H1 (cell line): ENCODE results near the gene C15orf61. TPM values are rescaled to one million over a fixed set of nuclear protein-coding genes. Genes with fewer than 3 reads are reported as not detected.

Experiments used
- CTCF ChIA-PET: fragments of 300-600 bp; sonication (Branson Sonifier 250); formaldehyde crosslinking; loops from one replicate; lab custom pipeline; 2021; ENCODE audit not compliant: partially characterized antibody; lab: Charles Lee
- POLR2A ChIA-PET: fragments of 300-600 bp; sonication (Branson Sonifier 250); formaldehyde crosslinking; loops from one replicate; lab custom pipeline; 2021; ENCODE audit warnings: inconsistent platforms; ENCODE audit not compliant: partially characterized antibody; lab: Charles Lee
- DNase-seq, 2 experiments: peaks; one replicate each; pipeline versions ENCODE4 v3.0.0 to v3.0.0-alpha.2; 2010 to 2022; ENCODE audit warnings: low spot score in 2 of 2, low read depth in 1 of 2, mixed read lengths in 1 of 2
- FAIRE-seq: peaks from 2 replicates; lab custom pipeline; 2011; peaks lifted over from hg19 to GRCh38; lab: Jason Lieb, UNC
- H2AFZ ChIP-seq: 2 replicates; pipeline ENCODE4 v1.8.1; 2012; ENCODE audit warnings: low read length, inconsistent platforms
- H2AK5ac ChIP-seq: 2 replicates; pipeline ENCODE4 v1.6.1; 2013; ENCODE audit warnings: low read depth, low read length
- H2BK120ac ChIP-seq: replicated peaks from 2 replicates; pipeline ENCODE3; 2013; ENCODE audit warnings: low read depth, low read length, inconsistent platforms
- H2BK12ac ChIP-seq: 2 replicates; pipeline ENCODE4 v1.6.1; 2013; ENCODE audit warnings: low read depth, low read length
- H2BK15ac ChIP-seq: 2 replicates; pipeline ENCODE4 v1.6.1; 2013; ENCODE audit warnings: low read length
- H2BK20ac ChIP-seq: 2 replicates; pipeline ENCODE4 v1.6.1; 2013; ENCODE audit warnings: low read length
- H2BK5ac ChIP-seq: 2 replicates; pipeline ENCODE4 v1.6.1; 2013; ENCODE audit warnings: low read depth, low read length
- H3K14ac ChIP-seq: 2 replicates; pipeline ENCODE4 v1.6.1; 2013; ENCODE audit warnings: inconsistent platforms; ENCODE audit not compliant: insufficient read length
- H3K18ac ChIP-seq: 2 replicates; pipeline ENCODE4 v1.6.1; 2013; ENCODE audit warnings: low read length; ENCODE audit errors: extremely low read depth
- H3K23ac ChIP-seq: 2 replicates; pipeline ENCODE4 v1.6.1; 2013; ENCODE audit warnings: inconsistent platforms; ENCODE audit not compliant: insufficient read length
- H3K23me2 ChIP-seq: 2 replicates; pipeline ENCODE4 v1.6.1; 2013; ENCODE audit warnings: low read depth, low read length
- H3K27ac ChIP-seq: 2 replicates; pipeline ENCODE4 v1.6.1; 2011; ENCODE audit warnings: low read depth, low read length, inconsistent platforms
- H3K27me3 ChIP-seq, 4 experiments: replicated peaks in 1 of 4; 1 replicate in 1 of 4; 2 replicates in 3 of 4; pipeline versions ENCODE4 v1.6.1 to v1.8.1; 2011 to 2013; ENCODE audit warnings: low read length in 3 of 4, mild to moderate bottlenecking in 3 of 4, inconsistent platforms in 2 of 4, mixed read lengths in 2 of 4, moderate library complexity in 1 of 4; ENCODE audit not compliant: control insufficient read depth in 3 of 4, insufficient read depth in 3 of 4; ENCODE audit errors: extremely low read depth in 1 of 4
- H3K36me3 ChIP-seq, 4 experiments: 2 replicates each; pipeline versions ENCODE4 v1.6.1 to v1.8.1; 2011 to 2013; ENCODE audit warnings: mild to moderate bottlenecking in 4 of 4, low read length in 3 of 4, moderate library complexity in 2 of 4, control low read depth in 1 of 4, inconsistent platforms in 1 of 4; ENCODE audit not compliant: insufficient read depth in 4 of 4, control insufficient read depth in 2 of 4
- H3K4ac ChIP-seq: replicated peaks from 2 replicates; pipeline ENCODE3; 2013; ENCODE audit warnings: low read length, low read depth, mixed read lengths, inconsistent platforms; ENCODE audit not compliant: insufficient read length
- H3K4me1 ChIP-seq, 4 experiments: replicated peaks in 1 of 4; 1 replicate in 1 of 4; 2 replicates in 3 of 4; pipeline versions ENCODE4 v1.6.1 to v1.8.1; 2011 to 2013; ENCODE audit warnings: low read length in 3 of 4, inconsistent platforms in 2 of 4, mixed read lengths in 1 of 4; ENCODE audit not compliant: insufficient read depth in 4 of 4, control insufficient read depth in 3 of 4
- H3K4me2 ChIP-seq, 2 experiments: 2 replicates each; pipeline versions ENCODE4 v1.6.1 to v1.8.1; 2011 to 2013; ENCODE audit warnings: low read depth in 2 of 2, low read length in 2 of 2, control low read depth in 1 of 2, inconsistent platforms in 1 of 2, mild to moderate bottlenecking in 1 of 2; ENCODE audit not compliant: insufficient read depth in 1 of 2
- H3K4me3 ChIP-seq, 4 experiments: fragments of 200-600, 300-600 bp in 1 of 4; sonication (generic), shearing (Covaris generic), sonication (Bioruptor Twin) in 1 of 4; 2 replicates each; pipeline versions ENCODE4 v1.5.1 to v1.8.1; 2011 to 2016; ENCODE audit warnings: low read length in 4 of 4, low read depth in 3 of 4, control low read depth in 2 of 4, inconsistent platforms in 2 of 4, mild to moderate bottlenecking in 2 of 4, mixed read lengths in 1 of 4, moderate library complexity in 1 of 4; ENCODE audit not compliant: insufficient read depth in 2 of 4; ENCODE audit errors: extremely low read depth in 1 of 4
- H3K56ac ChIP-seq: replicated peaks from 2 replicates; pipeline ENCODE3; 2013; ENCODE audit warnings: low read depth, mild to moderate bottlenecking, mixed read lengths, low read length, inconsistent platforms; ENCODE audit not compliant: insufficient read length
- H3K79me1 ChIP-seq: 2 replicates; pipeline ENCODE4 v1.6.1; 2013; ENCODE audit warnings: low read depth, low read length, control low read depth
- H3K79me2 ChIP-seq, 2 experiments: 2 replicates each; pipeline versions ENCODE4 v1.6.1 to v1.8.1; 2012 to 2013; ENCODE audit warnings: low read length in 2 of 2, mild to moderate bottlenecking in 2 of 2, inconsistent platforms in 1 of 2; ENCODE audit not compliant: insufficient read depth in 2 of 2, control insufficient read depth in 1 of 2
- H3K9ac ChIP-seq, 4 experiments: replicated peaks in 1 of 4; 1 replicate in 1 of 4; 2 replicates in 3 of 4; pipeline versions ENCODE4 v1.6.1 to v1.8.1; 2011 to 2013; ENCODE audit warnings: low read depth in 3 of 4, low read length in 3 of 4, control low read depth in 2 of 4, mild to moderate bottlenecking in 2 of 4, moderate library complexity in 2 of 4, inconsistent platforms in 1 of 4; ENCODE audit errors: extremely low read depth in 1 of 4
- H3K9me3 ChIP-seq, 2 experiments: 2 replicates each; pipeline versions ENCODE4 v1.6.1 to v1.8.1; 2012 to 2013; ENCODE audit warnings: mild to moderate bottlenecking in 2 of 2, moderate library complexity in 2 of 2, control low read depth in 1 of 2, inconsistent platforms in 1 of 2, low read depth in 1 of 2, low read length in 1 of 2, mixed read lengths in 1 of 2; ENCODE audit not compliant: insufficient read depth in 2 of 2
- H4K20me1 ChIP-seq, 2 experiments: replicated peaks in 1 of 2; 2 replicates each; pipeline versions ENCODE3 to v1.8.1; 2011 to 2013; ENCODE audit warnings: inconsistent platforms in 2 of 2, low read length in 2 of 2, mild to moderate bottlenecking in 1 of 2; ENCODE audit not compliant: insufficient read depth in 2 of 2, control insufficient read depth in 1 of 2
- H4K5ac ChIP-seq: 2 replicates; pipeline ENCODE4 v1.6.1; 2013; ENCODE audit warnings: low read length, low read depth, mixed read lengths, inconsistent platforms; ENCODE audit not compliant: insufficient read length
- H4K8ac ChIP-seq: 2 replicates; pipeline ENCODE4 v1.8.0; 2013; ENCODE audit warnings: mild to moderate bottlenecking, moderate library complexity, low read length, inconsistent platforms; ENCODE audit not compliant: insufficient read depth; ENCODE audit errors: extremely low read depth
- H4K91ac ChIP-seq: replicated peaks from 2 replicates; pipeline ENCODE3; 2013; ENCODE audit warnings: low read length, mixed read lengths, inconsistent platforms; ENCODE audit not compliant: insufficient read length
- CBX8 ChIP-seq: fragments of 300-800, 300-1000 bp; sonication (generic); IDR thresholded peaks from 2 replicates; pipeline ENCODE4 v1.7.1; 2016; ENCODE audit warnings: low read depth, low read length, borderline replicate concordance
- CHD2 ChIP-seq: IDR thresholded peaks from 2 replicates; pipeline ENCODE4 v1.6.1; 2012; ENCODE audit warnings: low read length, improper control_type of control experiment
- WGBS, 2 experiments: shearing (Covaris generic) in 1 of 2; methylation state at CpG; one replicate each; pipeline versions ENCODE4 v1.1.6 to v1.1.7; 2013 to 2015; ENCODE audit warnings: low lambda C conversion rate in 2 of 2, mixed read lengths in 2 of 2, inconsistent platforms in 1 of 2, low coverage in 1 of 2, missing lambda C conversion rate in 1 of 2; ENCODE audit not compliant: insufficient replicate concordance in 2 of 2, insufficient coverage in 1 of 2, insufficient read length in 1 of 2; ENCODE audit errors: extremely low coverage in 1 of 2, missing lambda C conversion rate in 1 of 2; 5-methylcytosine and 5-hydroxymethylcytosine counted together
- polyA plus RNA-seq, 7 experiments: library from polyadenylated mRNA; depleted of rRNA in 3 of 7; stranded (reverse) in 5 of 7; unstranded in 2 of 7; fragments of >200 nt in 5 of 7; fragments of 200-250 nt in 2 of 7; gene quantifications; 1 replicate in 5 of 7; 2 replicates in 1 of 7; 4 replicates in 1 of 7; pipeline versions ENCODE4 v1.2.1 to v1.2.3, GENCODE V29; 2011 to 2013; ENCODE audit warnings: missing spikeins in 2 of 7, mixed read lengths in 2 of 7
- total RNA-seq: library from RNA; stranded (reverse); fragmentation: NEBNext Ultra II Directional; extraction: Animal tissue kit (Norgen Biotek cat#: 25700); gene quantifications from 2 replicates; pipeline ENCODE4 v1.2.1, GENCODE V29; 2021

The C15orf61 gene
- total and polyA plus RNA-seq, 2 of the 8 experiments (the other 6 are each of a cell fraction or from before 2014, with no cell fraction given), result 1.7 to 2.0 TPM

- Histone ChIP-seq H3K27ac (no peak overlapping the region), H3K4me1 (peaks cover 0 to 6% (median 0%) of the 10 kb centered on the region in 4 experiments; a peak in 1 of 7 replicates), H3K4me3 (no peak overlapping the region), H3K9ac (no peak overlapping the region), H2BK20ac (no peak overlapping the region), H3K18ac (no peak overlapping the region), H2BK5ac (no peak overlapping the region), H2BK120ac (no peak overlapping the region), H3K14ac (no peak overlapping the region), H2BK12ac (no peak overlapping the region), H3K23me2 (no peaks in the 10 kb centered on the region), H4K91ac (no peak overlapping the region), H3K56ac (no peak overlapping the region), H3K4me2 (no peak overlapping the region), H3K9me3 (no peaks in the 10 kb centered on the region), H4K20me1 (no peaks in the 10 kb centered on the region), H3K27me3 (no peaks in the 10 kb centered on the region), H3K79me1 (no peaks in the 10 kb centered on the region), H4K8ac (no peak overlapping the region), H2BK15ac (no peak overlapping the region), H4K5ac (no peak overlapping the region), H3K79me2 (no peaks in the 10 kb centered on the region), H3K36me3 (no peaks in the 10 kb centered on the region), H2AFZ (no peak overlapping the region), H3K4ac (no peak overlapping the region), H2AK5ac (no peak overlapping the region), H3K23ac (no peak overlapping the region)
- CTCF ChIA-PET, result interaction anchor here (0.6 to 1.3 kb wide), 3 partner anchors 39 to 337 kb away, joined by 3 to 4 read pairs (median 3); no protein-coding TSS in a partner anchor
- DNase-seq, result no peak
- FAIRE-seq, result no peak
- TF ChIP-seq CHD2, result no peak
- no peak for TF ChIP-seq CBX8
- POLR2A ChIA-PET, result no interaction called here
- WGBS, 2 experiments, result 86% methylated on average over 1 of the region's 1 CpG; no CpG with 5 or more reads in 1 of the 2 experiments
Observed at GRCh38 chr15:67495585-67495984, 25.3 kb upstream of the C15orf61 start.
